ENCODE measurements around the gene RGS11.

DNA sequence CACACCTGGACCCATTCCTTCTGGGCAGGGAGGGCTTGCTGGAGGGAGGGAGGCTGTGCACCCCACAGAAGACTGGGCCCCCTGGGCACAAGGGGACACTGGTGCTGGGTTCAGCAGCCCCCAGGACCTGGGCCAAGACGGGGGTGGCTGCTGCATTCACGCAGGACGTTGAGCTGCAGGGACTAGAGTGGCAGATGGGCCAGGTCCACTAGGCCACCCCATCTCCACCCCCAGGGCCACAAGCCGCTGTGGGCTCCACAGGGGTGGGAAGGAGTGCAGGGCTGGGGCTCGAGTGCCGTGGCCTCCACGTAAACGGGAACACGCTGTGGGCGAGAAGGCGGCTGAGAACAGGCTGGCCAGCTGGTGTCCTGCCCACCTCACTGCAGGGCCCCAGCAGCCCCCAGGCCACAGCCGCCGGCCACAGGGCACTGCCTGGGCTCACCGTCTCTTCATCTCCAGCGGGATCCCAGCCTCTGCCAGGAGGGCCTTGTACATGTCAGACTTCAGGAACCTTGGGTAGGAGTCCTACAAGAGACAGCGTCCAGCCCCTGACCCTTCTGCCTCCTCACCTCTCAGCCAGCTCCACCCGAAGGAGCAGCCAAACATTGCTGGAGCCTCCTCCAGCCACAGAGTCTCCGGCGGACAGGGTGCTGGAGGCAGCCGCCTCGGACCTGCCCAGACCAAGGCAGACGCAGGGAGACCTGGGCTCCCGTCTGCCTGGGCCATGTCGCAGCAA lies 6.5 kb downstream of the RGS11 start:
- TF ChIP-seq, protein P1, sequence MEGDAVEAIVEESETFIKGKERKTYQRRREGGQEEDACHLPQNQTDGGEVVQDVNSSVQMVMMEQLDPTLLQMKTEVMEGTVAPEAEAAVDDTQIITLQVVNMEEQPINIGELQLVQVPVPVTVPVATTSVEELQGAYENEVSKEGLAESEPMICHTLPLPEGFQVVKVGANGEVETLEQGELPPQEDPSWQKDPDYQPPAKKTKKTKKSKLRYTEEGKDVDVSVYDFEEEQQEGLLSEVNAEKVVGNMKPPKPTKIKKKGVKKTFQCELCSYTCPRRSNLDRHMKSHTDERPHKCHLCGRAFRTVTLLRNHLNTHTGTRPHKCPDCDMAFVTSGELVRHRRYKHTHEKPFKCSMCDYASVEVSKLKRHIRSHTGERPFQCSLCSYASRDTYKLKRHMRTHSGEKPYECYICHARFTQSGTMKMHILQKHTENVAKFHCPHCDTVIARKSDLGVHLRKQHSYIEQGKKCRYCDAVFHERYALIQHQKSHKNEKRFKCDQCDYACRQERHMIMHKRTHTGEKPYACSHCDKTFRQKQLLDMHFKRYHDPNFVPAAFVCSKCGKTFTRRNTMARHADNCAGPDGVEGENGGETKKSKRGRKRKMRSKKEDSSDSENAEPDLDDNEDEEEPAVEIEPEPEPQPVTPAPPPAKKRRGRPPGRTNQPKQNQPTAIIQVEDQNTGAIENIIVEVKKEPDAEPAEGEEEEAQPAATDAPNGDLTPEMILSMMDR (optimal IDR thresholded peaks at IDR 0.05 in 1 of 3, IDR thresholded peaks at IDR 0.05 in 1 of 3, conservative IDR thresholded peaks at IDR 0.05 in 1 of 3; ENCODE audit: extremely low read depth in 1 of 3, insufficient read depth in 2 of 3, low read length in 3 of 3) = no peak
- no peak for TF ChIP-seq EZH2 (IDR thresholded peaks at IDR 0.05; ENCODE audit: low read length)
